Vagina (tissue), 2 donors: ENCODE results near the gene CCNK.

Source experiments
- POLR2AphosphoS5 ChIP-seq, 2 donors: sonication (generic); formaldehyde crosslinking; IDR thresholded peaks; one replicate each; pipeline ENCODE4 v1.9.0; 2017; ENCODE audit warnings: antibody characterized with exemption in 2 of 2, mild to moderate bottlenecking in 2 of 2, low read depth in 1 of 2; ENCODE audit not compliant: insufficient read depth in 1 of 2
- TF ChIP-seq, protein P1 (sequence below), 3 experiments: fragments of 450-650 bp in 2 of 3; fragments of 200-600 bp in 1 of 3; sonication (generic) in 1 of 3; IDR thresholded peaks; one replicate each; pipeline ENCODE4 v1.5.1; 2017 to 2019; ENCODE audit warnings: antibody characterized with exemption in 3 of 3, mild to moderate bottlenecking in 2 of 3, moderate library complexity in 2 of 3

DNA sequence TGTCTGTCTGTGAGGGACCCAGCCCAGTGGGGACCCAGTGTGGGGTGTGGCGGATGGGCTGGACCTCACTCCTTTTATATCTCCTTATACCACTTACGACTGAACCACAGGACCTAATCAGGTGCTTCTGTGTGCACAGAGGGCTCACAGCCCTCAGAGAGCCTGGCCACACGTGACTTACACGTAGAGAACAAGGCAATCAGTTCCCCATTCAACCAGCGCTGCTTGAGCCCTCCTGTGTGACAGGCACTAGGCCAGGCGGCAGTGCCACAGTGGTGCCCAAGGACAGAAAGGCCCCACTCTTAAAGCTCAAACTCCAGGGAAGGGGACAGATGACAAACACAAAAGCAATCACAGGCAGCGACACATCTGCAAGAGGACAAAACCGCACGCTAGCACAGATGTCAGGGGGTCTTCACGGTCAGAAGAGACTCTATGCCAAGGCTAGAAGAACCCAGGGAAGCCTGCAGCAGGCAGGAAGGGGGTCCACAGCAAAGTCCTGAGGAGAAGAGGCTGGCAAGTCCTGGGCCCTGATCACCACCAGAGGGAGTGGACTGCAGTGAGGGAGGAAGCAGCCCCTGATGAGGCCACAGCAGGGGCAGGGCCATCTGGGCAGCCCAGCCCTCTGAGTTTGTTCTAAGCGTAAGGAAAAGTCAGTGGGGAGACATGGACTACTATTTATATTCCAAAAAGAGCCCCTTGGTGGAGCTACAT is 39.9 kb upstream of the CCNK start:
- TF ChIP-seq POLR2AphosphoS5 (IDR thresholded peaks at IDR 0.05; ENCODE audit: insufficient read depth in 1 of 2, low read depth in 1 of 2): no peak
- TF ChIP-seq, protein P1, sequence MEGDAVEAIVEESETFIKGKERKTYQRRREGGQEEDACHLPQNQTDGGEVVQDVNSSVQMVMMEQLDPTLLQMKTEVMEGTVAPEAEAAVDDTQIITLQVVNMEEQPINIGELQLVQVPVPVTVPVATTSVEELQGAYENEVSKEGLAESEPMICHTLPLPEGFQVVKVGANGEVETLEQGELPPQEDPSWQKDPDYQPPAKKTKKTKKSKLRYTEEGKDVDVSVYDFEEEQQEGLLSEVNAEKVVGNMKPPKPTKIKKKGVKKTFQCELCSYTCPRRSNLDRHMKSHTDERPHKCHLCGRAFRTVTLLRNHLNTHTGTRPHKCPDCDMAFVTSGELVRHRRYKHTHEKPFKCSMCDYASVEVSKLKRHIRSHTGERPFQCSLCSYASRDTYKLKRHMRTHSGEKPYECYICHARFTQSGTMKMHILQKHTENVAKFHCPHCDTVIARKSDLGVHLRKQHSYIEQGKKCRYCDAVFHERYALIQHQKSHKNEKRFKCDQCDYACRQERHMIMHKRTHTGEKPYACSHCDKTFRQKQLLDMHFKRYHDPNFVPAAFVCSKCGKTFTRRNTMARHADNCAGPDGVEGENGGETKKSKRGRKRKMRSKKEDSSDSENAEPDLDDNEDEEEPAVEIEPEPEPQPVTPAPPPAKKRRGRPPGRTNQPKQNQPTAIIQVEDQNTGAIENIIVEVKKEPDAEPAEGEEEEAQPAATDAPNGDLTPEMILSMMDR (IDR thresholded peaks at IDR 0.05): no peak
